IPS-15b (cell line): ENCODE data around the gene TSHZ2.

Experiments used
- H3K27me3 ChIP-seq: one replicate; pipeline ENCODE4 v1.6.1; 2013; ENCODE audit warnings: low read length; ENCODE audit not compliant: control insufficient read depth, insufficient read depth
- H3K36me3 ChIP-seq: one replicate; pipeline ENCODE4 v1.6.1; 2013; ENCODE audit warnings: low read length; ENCODE audit not compliant: control insufficient read depth, insufficient read depth
- H3K4me1 ChIP-seq: one replicate; pipeline ENCODE4 v1.6.1; 2013; ENCODE audit warnings: mild to moderate bottlenecking, low read length; ENCODE audit not compliant: control insufficient read depth, insufficient read depth
- H3K4me3 ChIP-seq: one replicate; pipeline ENCODE4 v1.5.1; 2013; ENCODE audit warnings: low read depth, low read length
- H3K9ac ChIP-seq: one replicate; pipeline ENCODE4 v1.6.1; 2013; ENCODE audit warnings: low read depth, mild to moderate bottlenecking, low read length
- H3K9me3 ChIP-seq: one replicate; pipeline ENCODE4 v1.6.1; 2013; ENCODE audit warnings: mild to moderate bottlenecking, low read length; ENCODE audit not compliant: control insufficient read depth, insufficient read depth

Gene TSHZ2

GRCh38 chr20:53168491-53168890, 196.3 kb downstream of the TSHZ2 start:
- H3K27me3 ChIP-seq, result no peaks in the 10 kb centered on the region
- H3K4me3 ChIP-seq, result no peak overlapping the region
- H3K4me1 ChIP-seq, result no peaks in the 10 kb centered on the region
- H3K36me3 ChIP-seq, result no peaks in the 10 kb centered on the region
- H3K9ac ChIP-seq, result no peak overlapping the region
- H3K9me3 ChIP-seq, result no peaks in the 10 kb centered on the region

GRCh38 chr20:53170196-53170595, 198.0 kb downstream of the TSHZ2 start:
- Histone ChIP-seq H3K4me1 (no peaks in the 10 kb centered on the region), H3K36me3 (no peaks in the 10 kb centered on the region), H3K9ac (no peak overlapping the region), H3K9me3 (no peaks in the 10 kb centered on the region), H3K4me3 (no peak overlapping the region), H3K27me3 (no peaks in the 10 kb centered on the region)

GRCh38 chr20:53171065-53171464, 198.9 kb downstream of the TSHZ2 start:
- Histone ChIP-seq H3K27me3 (no peaks in the 10 kb centered on the region), H3K4me1 (no peaks in the 10 kb centered on the region), H3K4me3 (no peak overlapping the region), H3K9me3 (no peaks in the 10 kb centered on the region), H3K36me3 (no peaks in the 10 kb centered on the region), H3K9ac (no peak overlapping the region)

- H3K9ac ChIP-seq, result no peak overlapping the region
- no peaks in the 10 kb centered on the region for H3K36me3 ChIP-seq
- no peaks in the 10 kb centered on the region for H3K4me1 ChIP-seq
- no peaks in the 10 kb centered on the region for H3K27me3 ChIP-seq
- H3K4me3 ChIP-seq, result no peak overlapping the region
- no peaks in the 10 kb centered on the region for H3K9me3 ChIP-seq
These were observed 202.3 kb downstream of the TSHZ2 start for GRCh38 chr20:53174454-53174853.

GRCh38 chr20:53175135-53175780, 203.1 kb downstream of the TSHZ2 start:
- Histone ChIP-seq H3K27me3 (no peaks in the 10 kb centered on the region), H3K4me3 (no peak overlapping the region), H3K4me1 (no peaks in the 10 kb centered on the region), H3K9me3 (no peaks in the 10 kb centered on the region), H3K9ac (no peak overlapping the region), H3K36me3 (no peaks in the 10 kb centered on the region)

- Histone ChIP-seq H3K36me3 (no peaks in the 10 kb centered on the region), H3K4me3 (no peak overlapping the region), H3K9me3 (no peaks in the 10 kb centered on the region), H3K27me3 (no peaks in the 10 kb centered on the region), H3K4me1 (no peaks in the 10 kb centered on the region), H3K9ac (no peak overlapping the region)
These were observed 204.0 kb downstream of the TSHZ2 start for GRCh38 chr20:53176134-53176533.

- Histone ChIP-seq H3K4me3 (no peak overlapping the region), H3K36me3 (no peaks in the 10 kb centered on the region), H3K9me3 (no peaks in the 10 kb centered on the region), H3K27me3 (no peaks in the 10 kb centered on the region), H3K4me1 (no peaks in the 10 kb centered on the region), H3K9ac (no peak overlapping the region)
These were observed 205.5 kb downstream of the TSHZ2 start for GRCh38 chr20:53177687-53178086.

GRCh38 chr20:53179749-53180148, 207.6 kb downstream of the TSHZ2 start:
- no peak overlapping the region for H3K4me3 ChIP-seq
- H3K27me3 ChIP-seq, result no peaks in the 10 kb centered on the region
- H3K9me3 ChIP-seq, result no peaks in the 10 kb centered on the region
- no peaks in the 10 kb centered on the region for H3K36me3 ChIP-seq
- H3K4me1 ChIP-seq, result no peaks in the 10 kb centered on the region
- H3K9ac ChIP-seq, result no peak overlapping the region

GRCh38 chr20:53180928-53181362, 208.8 kb downstream of the TSHZ2 start:
- no peak overlapping the region for H3K4me3 ChIP-seq
- no peaks in the 10 kb centered on the region for H3K27me3 ChIP-seq
- H3K4me1 ChIP-seq, result no peaks in the 10 kb centered on the region
- no peaks in the 10 kb centered on the region for H3K36me3 ChIP-seq
- no peak overlapping the region for H3K9ac ChIP-seq
- H3K9me3 ChIP-seq, result no peaks in the 10 kb centered on the region

- no peak overlapping the region for H3K9ac ChIP-seq
- no peak overlapping the region for H3K4me3 ChIP-seq
- H3K27me3 ChIP-seq, result no peaks in the 10 kb centered on the region
- H3K4me1 ChIP-seq, result no peaks in the 10 kb centered on the region
- H3K36me3 ChIP-seq, result no peaks in the 10 kb centered on the region
- no peaks in the 10 kb centered on the region for H3K9me3 ChIP-seq
These were observed 209.8 kb downstream of the TSHZ2 start for GRCh38 chr20:53181866-53182376.

- no peaks in the 10 kb centered on the region for H3K4me1 ChIP-seq
- no peaks in the 10 kb centered on the region for H3K36me3 ChIP-seq
- no peak overlapping the region for H3K4me3 ChIP-seq
- H3K9ac ChIP-seq, result no peak overlapping the region
- no peaks in the 10 kb centered on the region for H3K9me3 ChIP-seq
- no peaks in the 10 kb centered on the region for H3K27me3 ChIP-seq
These were observed 211.0 kb downstream of the TSHZ2 start for GRCh38 chr20:53183181-53183580.

GRCh38 chr20:53186635-53187034, 214.5 kb downstream of the TSHZ2 start:
- H3K27me3 ChIP-seq, result no peaks in the 10 kb centered on the region
- H3K4me3 ChIP-seq, result no peak overlapping the region
- H3K9me3 ChIP-seq, result no peaks in the 10 kb centered on the region
- no peak overlapping the region for H3K9ac ChIP-seq
- no peaks in the 10 kb centered on the region for H3K4me1 ChIP-seq
- no peaks in the 10 kb centered on the region for H3K36me3 ChIP-seq
